Smooth muscle cell (in vitro differentiated cells): ENCODE measurements around the gene BCAR1. TPM values are rescaled to one million over a fixed set of nuclear protein-coding genes. Genes with fewer than 3 reads are reported as not detected.

ENCODE experiments used
- DNase-seq: peaks from one replicate; lab custom pipeline; 2025; ENCODE audit not compliant: unreplicated experiment; lab: John Stamatoyannopoulos, UW
- H2AFZ ChIP-seq: fragments of 200-600 bp; sonication (generic); 2 replicates; pipeline ENCODE4 v1.6.0; 2016; ENCODE audit warnings: antibody characterized with exemption, low read depth, mild to moderate bottlenecking
- H3F3A ChIP-seq: fragments of 200-600 bp; sonication (generic); 2 replicates; pipeline ENCODE4 v1.6.0; 2017; ENCODE audit warnings: antibody characterized with exemption, low read depth
- H3K27ac ChIP-seq: fragments of 200-600 bp; sonication (generic); 2 replicates; pipeline ENCODE4 v1.5.1; 2016; ENCODE audit warnings: low read depth, mild to moderate bottlenecking
- H3K27me3 ChIP-seq: fragments of 200-600 bp; sonication (generic); 2 replicates; pipeline ENCODE4 v1.6.1; 2016; ENCODE audit warnings: low read depth, mild to moderate bottlenecking
- H3K36me3 ChIP-seq: fragments of 200-600 bp; sonication (generic); 2 replicates; pipeline ENCODE4 v1.5.1; 2016; ENCODE audit warnings: low read depth
- H3K4me1 ChIP-seq: fragments of 200-600 bp; sonication (generic); 2 replicates; pipeline ENCODE4 v1.5.1; 2016; ENCODE audit warnings: low read depth
- H3K4me2 ChIP-seq: fragments of 200-600 bp; sonication (generic); 2 replicates; pipeline ENCODE4 v1.6.0; 2016; ENCODE audit warnings: mild to moderate bottlenecking
- H3K4me3 ChIP-seq: fragments of 200-600 bp; sonication (generic); 2 replicates; pipeline ENCODE4 v1.5.1; 2016; ENCODE audit warnings: mild to moderate bottlenecking
- H3K79me2 ChIP-seq: fragments of 200-600 bp; sonication (generic); 2 replicates; pipeline ENCODE4 v1.6.0; 2016; ENCODE audit warnings: low read depth, mild to moderate bottlenecking
- H3K9ac ChIP-seq: fragments of 200-600 bp; sonication (generic); 2 replicates; pipeline ENCODE4 v1.6.0; 2016; ENCODE audit warnings: low read depth
- H3K9me3 ChIP-seq: fragments of 200-600 bp; sonication (generic); replicated peaks from 2 replicates; pipeline ENCODE4 v1.5.1; 2016; ENCODE audit warnings: low read depth
- H4K20me1 ChIP-seq: fragments of 200-600 bp; sonication (generic); 2 replicates; pipeline ENCODE4 v1.6.0; 2016; ENCODE audit warnings: low read depth
- WGBS: methylation state at CpG from one replicate; pipeline ENCODE4 v1.1.7; 2016; ENCODE audit warnings: low lambda C conversion rate; 5-methylcytosine and 5-hydroxymethylcytosine counted together
- polyA plus RNA-seq: library from polyadenylated mRNA; unstranded; fragments of >200 nt; fragmentation: Nextera tagmentation; extraction: Ambion mirVana; gene quantifications from 2 replicates; pipeline ENCODE4 v1.2.1, GENCODE V29; 2016
- total RNA-seq: library from RNA; depleted of rRNA; stranded (reverse); fragments of >200 nt; gene quantifications from 2 replicates; pipeline ENCODE4 v1.2.3, GENCODE V29; 2014
- TF ChIP-seq, protein P1 (sequence below): fragments of 200-600 bp; sonication (generic); IDR thresholded peaks from 2 replicates; pipeline ENCODE4 v1.5.1; 2017; ENCODE audit warnings: borderline replicate concordance, mild to moderate bottlenecking, antibody characterized with exemption; ENCODE audit not compliant: insufficient read depth, poor library complexity, severe bottlenecking

BCAR1 gene
- total and polyA plus RNA-seq, 2 experiments from 2014 or later, result 49.4 to 117 TPM

DNA sequence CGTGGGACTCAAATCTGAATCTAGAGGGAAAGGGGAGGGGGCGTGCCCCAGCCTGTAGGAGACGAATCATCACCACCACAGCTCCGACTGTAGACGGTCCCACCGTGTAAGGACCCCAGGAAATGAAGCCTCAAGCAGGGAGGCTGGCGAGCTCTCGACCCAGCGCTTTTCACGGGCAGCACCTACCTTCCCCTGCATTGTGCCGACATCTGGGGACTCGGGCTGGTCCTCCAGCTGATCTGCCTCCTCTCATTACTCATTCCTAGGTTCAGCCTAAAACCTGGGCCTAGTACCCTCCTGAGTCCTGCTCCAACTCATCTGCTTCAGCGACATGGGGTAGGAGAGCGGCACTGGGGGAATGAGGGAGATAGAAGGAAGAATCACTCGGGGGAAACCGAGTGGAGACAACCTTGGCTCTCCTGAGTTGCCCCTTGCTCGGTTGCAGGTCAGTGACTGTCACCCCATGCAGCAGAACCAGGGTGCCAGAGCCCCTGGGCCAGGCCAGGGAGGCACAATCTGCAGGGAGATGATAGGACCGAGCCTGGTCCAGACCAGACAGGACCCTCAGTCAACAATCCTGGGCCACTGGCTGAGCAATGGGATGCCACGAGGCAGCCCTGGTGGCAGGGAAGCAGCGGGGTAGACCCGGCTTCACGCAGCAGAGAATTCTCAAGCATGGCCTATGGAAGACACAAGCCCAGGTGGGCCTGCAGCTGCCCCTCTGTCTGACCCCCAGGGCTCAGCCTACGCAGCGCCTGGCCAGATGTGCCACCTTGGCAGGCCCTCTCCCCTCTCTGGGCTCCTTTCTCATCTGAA is 833 bp upstream of the BCAR1 start:
- Histone ChIP-seq H3K4me3 (peak overlapping the region; percentile 95), H4K20me1 (peaks cover 82% of the 10 kb centered on the region), H3K36me3 (no peaks in the 10 kb centered on the region), H2AFZ (no peak overlapping the region), H3K4me1 (peaks cover 65% of the 10 kb centered on the region), H3K9ac (peak overlapping the region; percentile 78), H3K9me3 (no peaks in the 10 kb centered on the region), H3K79me2 (peaks cover 80% of the 10 kb centered on the region), H3K27ac (peak overlapping the region; percentile 95), H3F3A (peaks cover 34% of the 10 kb centered on the region), H3K27me3 (no peaks in the 10 kb centered on the region), H3K4me2 (peak overlapping the region; percentile 73)
- WGBS, result 39% methylated on average over 24 of the region's 24 CpGs
- DNase-seq, result no peak
- TF ChIP-seq, protein P1, sequence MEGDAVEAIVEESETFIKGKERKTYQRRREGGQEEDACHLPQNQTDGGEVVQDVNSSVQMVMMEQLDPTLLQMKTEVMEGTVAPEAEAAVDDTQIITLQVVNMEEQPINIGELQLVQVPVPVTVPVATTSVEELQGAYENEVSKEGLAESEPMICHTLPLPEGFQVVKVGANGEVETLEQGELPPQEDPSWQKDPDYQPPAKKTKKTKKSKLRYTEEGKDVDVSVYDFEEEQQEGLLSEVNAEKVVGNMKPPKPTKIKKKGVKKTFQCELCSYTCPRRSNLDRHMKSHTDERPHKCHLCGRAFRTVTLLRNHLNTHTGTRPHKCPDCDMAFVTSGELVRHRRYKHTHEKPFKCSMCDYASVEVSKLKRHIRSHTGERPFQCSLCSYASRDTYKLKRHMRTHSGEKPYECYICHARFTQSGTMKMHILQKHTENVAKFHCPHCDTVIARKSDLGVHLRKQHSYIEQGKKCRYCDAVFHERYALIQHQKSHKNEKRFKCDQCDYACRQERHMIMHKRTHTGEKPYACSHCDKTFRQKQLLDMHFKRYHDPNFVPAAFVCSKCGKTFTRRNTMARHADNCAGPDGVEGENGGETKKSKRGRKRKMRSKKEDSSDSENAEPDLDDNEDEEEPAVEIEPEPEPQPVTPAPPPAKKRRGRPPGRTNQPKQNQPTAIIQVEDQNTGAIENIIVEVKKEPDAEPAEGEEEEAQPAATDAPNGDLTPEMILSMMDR, result no peak

- peaks cover 60% of the 10 kb centered on the region for H3K4me1 ChIP-seq
- no peaks in the 10 kb centered on the region for H3K36me3 ChIP-seq
- under 1% methylated on average over 58 of the region's 59 CpGs for WGBS
- peaks cover 75% of the 10 kb centered on the region for H4K20me1 ChIP-seq
- H2AFZ ChIP-seq, result no peak overlapping the region
- peak overlapping the region; percentile 100 for H3K27ac ChIP-seq
- H3K4me3 ChIP-seq, result peak overlapping the region; percentile 95
- H3K9ac ChIP-seq, result peak overlapping the region; percentile 98
- peaks cover 80% of the 10 kb centered on the region for H3K79me2 ChIP-seq
- H3K27me3 ChIP-seq, result no peaks in the 10 kb centered on the region
- H3K4me2 ChIP-seq, result peak overlapping the region; percentile 99
- peaks cover 33% of the 10 kb centered on the region for H3F3A ChIP-seq
- TF ChIP-seq, protein P1, result no peak
- no peak for DNase-seq
- no peaks in the 10 kb centered on the region for H3K9me3 ChIP-seq
Measured at GRCh38 chr16:75250809-75251279, 580 bp downstream of the BCAR1 start.

DNA sequence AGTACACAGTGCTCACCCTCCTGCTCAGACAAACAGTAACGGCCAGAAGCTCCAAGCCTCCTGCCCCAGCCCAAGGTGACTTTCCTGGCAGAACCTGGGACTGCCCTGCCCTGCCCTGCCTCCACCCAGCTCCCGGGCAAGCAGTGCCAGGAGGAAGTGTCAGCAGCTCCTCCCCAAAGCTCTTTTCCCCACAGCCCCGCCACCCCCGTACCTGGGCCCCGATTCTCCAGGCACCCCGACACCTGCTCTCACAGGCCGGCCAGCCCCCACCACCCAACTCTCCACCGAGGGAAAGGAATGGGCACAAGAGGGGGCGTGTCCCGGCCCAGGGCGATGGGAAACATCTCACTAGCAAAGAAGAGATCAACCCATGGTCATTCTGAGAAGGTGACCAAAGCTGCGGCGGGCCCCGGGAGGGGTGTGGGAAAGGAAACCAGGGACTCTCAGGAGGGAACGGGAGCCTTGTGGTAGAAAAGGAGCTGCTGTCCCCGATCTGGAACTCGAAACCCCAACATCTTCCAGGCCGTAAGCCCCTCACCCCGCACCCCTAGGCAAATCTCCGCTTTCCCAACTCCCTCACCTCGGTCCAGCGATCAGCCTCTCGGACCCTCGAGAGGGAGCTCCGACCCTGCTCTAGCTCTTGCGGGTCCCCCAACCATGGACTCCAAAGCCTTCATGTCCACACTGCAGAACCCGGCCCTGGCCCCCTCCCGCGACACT is 1.2 kb downstream of the BCAR1 start:
- H3K4me2 ChIP-seq, result peak overlapping the region; percentile 99
- H3K4me3 ChIP-seq, result peak overlapping the region; percentile 95
- TF ChIP-seq, protein P1, result no peak
- H3F3A ChIP-seq, result peaks cover 33% of the 10 kb centered on the region
- peak overlapping the region; percentile 100 for H3K27ac ChIP-seq
- H4K20me1 ChIP-seq, result peaks cover 69% of the 10 kb centered on the region
- peak overlapping the region; percentile 98 for H3K9ac ChIP-seq
- H2AFZ ChIP-seq, result no peak overlapping the region
- peaks cover 74% of the 10 kb centered on the region for H3K79me2 ChIP-seq
- no peaks in the 10 kb centered on the region for H3K27me3 ChIP-seq
- H3K36me3 ChIP-seq, result no peaks in the 10 kb centered on the region
- 6% methylated on average over 25 of the region's 29 CpGs for WGBS
- no peaks in the 10 kb centered on the region for H3K9me3 ChIP-seq
- peaks cover 58% of the 10 kb centered on the region for H3K4me1 ChIP-seq
- no peak for DNase-seq
